ENCODE results near the gene PAQR9. TPM values are rescaled to one million over a fixed set of nuclear protein-coding genes. Genes with fewer than 3 reads are reported as not detected.

PAQR9 gene
- total and polyA plus RNA-seq, 8 donors: 0.11 to 0.13 TPM; not detected in 6

- intact Hi-C loops (cut with DNase I): no loop called here
- no peaks in the 10 kb centered on the region for H3K9me3 ChIP-seq
- H3K27ac ChIP-seq: no peak overlapping the region
- H3K27me3 ChIP-seq: peaks cover 0 to 6% of the 10 kb centered on the region in 2 donors
- TF ChIP-seq CTCF (IDR thresholded peaks at IDR 0.05): no peak
- no peak for DNase-seq
- no peak overlapping the region for H3K4me3 ChIP-seq
- H3K4me1 ChIP-seq: peaks cover 0 to 8% of the 10 kb centered on the region in 2 donors
- no peak for ATAC-seq
- no peaks in the 10 kb centered on the region for H3K36me3 ChIP-seq
Observed at GRCh38 chr3:142975316-142975995, 12.0 kb upstream of the PAQR9 start.

GRCh38 chr3:142973217-142974009 is 9.9 kb upstream of the PAQR9 start:
- ATAC-seq: no peak
- Histone ChIP-seq H3K4me1 (peaks cover 0 to 8% of the 10 kb centered on the region in 2 donors), H3K27ac (no peak overlapping the region), H3K4me3 (no peak overlapping the region), H3K36me3 (no peaks in the 10 kb centered on the region), H3K9me3 (no peaks in the 10 kb centered on the region), H3K27me3 (peaks cover 0 to 4% of the 10 kb centered on the region in 2 donors)
- no peak for DNase-seq
- no peak for TF ChIP-seq CTCF (IDR thresholded peaks at IDR 0.05)
- intact Hi-C loops (cut with DNase I): no loop called here

- no peak overlapping the region for H3K27ac ChIP-seq
- H3K36me3 ChIP-seq: no peaks in the 10 kb centered on the region
- ATAC-seq (no peak), DNase-seq (no peak)
- no peak overlapping the region for H3K4me3 ChIP-seq
- TF ChIP-seq CTCF (IDR thresholded peaks at IDR 0.05): no peak
- H3K27me3 ChIP-seq: peaks cover 0 to 4% of the 10 kb centered on the region in 2 donors
- peaks cover 0 to 8% of the 10 kb centered on the region in 2 donors for H3K4me1 ChIP-seq
- no peaks in the 10 kb centered on the region for H3K9me3 ChIP-seq
- intact Hi-C loops (cut with DNase I): no loop called here
Observed at GRCh38 chr3:142972092-142972753, 8.7 kb upstream of the PAQR9 start.

GRCh38 chr3:142971431-142971830 is 8.0 kb upstream of the PAQR9 start:
- H3K27ac ChIP-seq: no peak overlapping the region
- no peak for ATAC-seq

More at GRCh38 chr3:142971431-142971830, 8.0 kb upstream of the PAQR9 start:
- no peak overlapping the region for H3K4me3 ChIP-seq
- DNase-seq: no peak
- no peak for TF ChIP-seq CTCF (IDR thresholded peaks at IDR 0.05)
- H3K27me3 ChIP-seq: peaks cover 2 to 9% of the 10 kb centered on the region in 2 donors
- no peaks in the 10 kb centered on the region for H3K36me3 ChIP-seq
- intact Hi-C loops (cut with DNase I): no loop called here
- peaks cover 0 to 3% of the 10 kb centered on the region in 2 donors for H3K4me1 ChIP-seq
- no peaks in the 10 kb centered on the region for H3K9me3 ChIP-seq

All from left lung (tissue), 10 donors.